HG03520 (cell line): ENCODE results near the gene PPP2R3A.
A peak's percentile ranks its signal among the peaks of the same experiment; 100 is the strongest.
"Not testable (repeated sequence)": the region's sequence is repeated elsewhere in the genome, so short reads cannot be mapped to it uniquely, and the experiment has no call there.

Source experiments
- ATAC-seq: cut with Tn5 transposase; IDR thresholded peaks from one replicate; pipeline ENCODE4 v1.9.1; 2021; ENCODE audit warnings: mild to moderate bottlenecking, moderate library complexity; ENCODE audit not compliant: unreplicated experiment

PPP2R3A gene, protein sequence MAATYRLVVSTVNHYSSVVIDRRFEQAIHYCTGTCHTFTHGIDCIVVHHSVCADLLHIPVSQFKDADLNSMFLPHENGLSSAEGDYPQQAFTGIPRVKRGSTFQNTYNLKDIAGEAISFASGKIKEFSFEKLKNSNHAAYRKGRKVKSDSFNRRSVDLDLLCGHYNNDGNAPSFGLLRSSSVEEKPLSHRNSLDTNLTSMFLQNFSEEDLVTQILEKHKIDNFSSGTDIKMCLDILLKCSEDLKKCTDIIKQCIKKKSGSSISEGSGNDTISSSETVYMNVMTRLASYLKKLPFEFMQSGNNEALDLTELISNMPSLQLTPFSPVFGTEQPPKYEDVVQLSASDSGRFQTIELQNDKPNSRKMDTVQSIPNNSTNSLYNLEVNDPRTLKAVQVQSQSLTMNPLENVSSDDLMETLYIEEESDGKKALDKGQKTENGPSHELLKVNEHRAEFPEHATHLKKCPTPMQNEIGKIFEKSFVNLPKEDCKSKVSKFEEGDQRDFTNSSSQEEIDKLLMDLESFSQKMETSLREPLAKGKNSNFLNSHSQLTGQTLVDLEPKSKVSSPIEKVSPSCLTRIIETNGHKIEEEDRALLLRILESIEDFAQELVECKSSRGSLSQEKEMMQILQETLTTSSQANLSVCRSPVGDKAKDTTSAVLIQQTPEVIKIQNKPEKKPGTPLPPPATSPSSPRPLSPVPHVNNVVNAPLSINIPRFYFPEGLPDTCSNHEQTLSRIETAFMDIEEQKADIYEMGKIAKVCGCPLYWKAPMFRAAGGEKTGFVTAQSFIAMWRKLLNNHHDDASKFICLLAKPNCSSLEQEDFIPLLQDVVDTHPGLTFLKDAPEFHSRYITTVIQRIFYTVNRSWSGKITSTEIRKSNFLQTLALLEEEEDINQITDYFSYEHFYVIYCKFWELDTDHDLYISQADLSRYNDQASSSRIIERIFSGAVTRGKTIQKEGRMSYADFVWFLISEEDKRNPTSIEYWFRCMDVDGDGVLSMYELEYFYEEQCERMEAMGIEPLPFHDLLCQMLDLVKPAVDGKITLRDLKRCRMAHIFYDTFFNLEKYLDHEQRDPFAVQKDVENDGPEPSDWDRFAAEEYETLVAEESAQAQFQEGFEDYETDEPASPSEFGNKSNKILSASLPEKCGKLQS (N-terminal part only)

DNA sequence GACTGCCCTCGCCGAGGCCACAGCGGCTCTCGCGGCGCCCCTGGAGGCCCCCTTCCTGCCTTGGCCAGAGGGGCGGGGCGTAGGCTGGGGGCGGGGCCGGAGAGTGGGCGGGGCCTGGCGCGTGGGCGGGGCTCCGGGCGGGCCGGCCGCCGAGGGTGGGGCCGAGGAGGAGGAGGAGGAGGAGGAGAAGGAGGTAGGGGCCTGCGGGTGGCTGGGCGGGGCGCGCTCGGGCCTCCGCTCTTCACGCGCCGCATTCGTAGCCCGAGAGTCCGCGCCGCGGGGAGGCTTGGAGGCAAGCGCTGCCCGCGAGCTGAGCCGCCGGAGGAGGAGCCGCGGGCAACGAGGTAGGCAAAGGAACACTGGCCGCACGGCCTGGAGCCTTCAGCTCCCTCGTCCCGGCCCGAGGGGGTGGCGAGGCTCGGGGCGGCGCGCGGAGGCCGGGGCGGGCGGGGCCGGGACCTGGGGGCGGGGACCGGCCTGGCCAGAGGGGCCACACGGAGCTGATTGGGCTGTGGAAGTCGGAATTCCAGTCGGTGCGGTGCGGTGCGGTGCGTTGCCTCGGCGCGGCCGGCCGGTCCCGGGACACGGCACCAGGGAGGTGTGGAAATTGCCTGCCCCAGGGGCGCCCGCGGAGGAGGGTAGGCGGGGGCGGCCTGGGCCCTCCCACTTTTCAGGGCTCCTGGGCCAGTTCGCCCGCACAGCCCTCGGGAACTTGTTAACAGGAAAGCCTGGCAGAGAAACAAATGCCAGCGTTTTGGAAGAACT lies at the start of gene PPP2R3A:
TSS of gene PPP2R3A (plus strand) at position 223 of the 765 bp plus-strand sequence. CDS start 35,771 bp downstream, outside the sequence.
- ATAC-seq = peak; percentile 77

DNA sequence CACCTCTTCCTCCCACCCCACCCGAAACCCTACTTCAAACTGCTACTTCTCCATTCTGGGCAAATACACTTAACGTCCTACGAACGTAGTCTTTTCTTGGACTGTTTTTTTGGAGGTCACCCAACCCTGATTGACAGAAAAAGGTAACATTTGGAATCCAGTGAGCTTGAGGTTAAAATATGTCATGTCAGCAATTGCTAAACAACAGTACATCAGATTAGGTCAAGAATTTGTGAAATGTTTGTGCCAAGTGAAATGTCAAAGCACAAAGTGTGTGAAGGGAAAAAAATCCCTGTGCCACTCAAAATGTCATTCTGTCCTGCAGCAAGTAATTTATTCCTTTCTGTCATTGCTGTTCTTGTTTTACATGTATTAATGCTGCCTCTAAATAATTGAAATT lies 49.2 kb upstream of the PPP2R3A start:
- ATAC-seq = no peak

DNA sequence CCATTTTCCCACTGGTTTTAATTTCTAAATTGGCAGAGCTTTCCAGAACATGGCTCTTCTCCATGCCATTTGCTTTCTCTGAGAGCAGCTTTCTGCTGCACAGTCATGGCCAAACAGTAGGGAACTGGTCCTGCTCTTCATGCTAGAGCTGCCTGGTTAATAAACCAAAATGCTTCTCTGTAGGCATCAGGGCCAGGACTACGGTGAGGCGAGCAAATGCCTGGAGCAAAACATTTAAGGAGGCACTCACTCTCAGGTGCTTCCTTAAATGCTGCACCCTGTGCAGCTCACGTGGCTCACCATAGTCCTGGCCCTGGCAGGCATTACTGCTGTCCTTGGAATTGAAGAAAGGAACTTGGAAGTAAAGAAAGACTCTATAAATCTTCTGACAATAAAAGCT lies 48.5 kb upstream of the PPP2R3A start:
- ATAC-seq = no peak

DNA sequence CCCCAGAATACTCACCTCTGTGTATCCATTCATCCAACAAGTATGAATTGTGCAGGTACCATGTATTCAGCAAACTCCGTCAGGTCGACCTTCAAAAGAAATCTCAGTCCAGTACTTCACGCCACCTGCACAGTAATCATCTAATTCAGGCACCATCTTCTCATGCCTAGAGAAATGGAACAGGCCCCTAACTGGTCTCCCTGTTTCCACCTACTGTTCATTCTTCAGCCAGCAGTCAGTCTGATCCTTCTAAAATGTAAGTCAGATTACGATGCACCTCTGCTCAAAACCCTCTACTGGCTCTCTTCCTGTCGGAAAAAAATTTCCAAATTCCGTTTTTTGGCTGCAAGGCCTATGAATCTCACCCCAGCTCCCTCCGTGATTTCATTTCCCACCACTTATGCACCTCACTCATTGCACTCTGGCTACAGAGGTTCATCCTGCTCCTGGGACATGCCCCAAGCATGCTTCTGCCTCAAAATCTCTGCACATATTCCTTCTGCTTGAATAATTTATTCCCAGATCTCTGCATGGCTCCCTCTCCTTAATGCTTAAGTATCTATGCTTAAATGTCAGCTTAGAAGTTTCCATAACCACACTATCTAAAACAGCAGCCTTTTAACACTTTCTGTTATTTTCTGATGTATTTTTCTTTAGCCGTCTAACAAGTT lies 47.5 kb upstream of the PPP2R3A start:
- no peak for ATAC-seq

DNA sequence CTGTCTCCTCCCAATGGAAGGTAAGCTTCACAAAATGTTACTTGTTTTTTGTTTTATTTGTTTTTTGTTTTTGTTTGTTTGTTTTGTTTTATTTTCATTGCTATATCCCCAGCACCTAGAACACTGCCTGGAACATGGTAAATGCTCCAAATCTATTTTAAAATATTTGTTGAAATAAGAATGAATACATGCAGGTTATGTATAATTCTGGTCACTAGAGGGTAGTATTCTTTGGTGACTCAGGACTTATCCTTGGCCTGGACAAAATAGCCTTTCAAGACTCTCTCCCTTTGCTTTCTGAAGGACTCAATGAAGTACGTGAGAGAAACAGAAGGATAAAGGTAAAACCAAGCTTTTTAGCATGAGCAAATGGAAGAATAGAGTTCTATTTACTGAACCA lies 46.9 kb upstream of the PPP2R3A start:
- no peak for ATAC-seq

DNA sequence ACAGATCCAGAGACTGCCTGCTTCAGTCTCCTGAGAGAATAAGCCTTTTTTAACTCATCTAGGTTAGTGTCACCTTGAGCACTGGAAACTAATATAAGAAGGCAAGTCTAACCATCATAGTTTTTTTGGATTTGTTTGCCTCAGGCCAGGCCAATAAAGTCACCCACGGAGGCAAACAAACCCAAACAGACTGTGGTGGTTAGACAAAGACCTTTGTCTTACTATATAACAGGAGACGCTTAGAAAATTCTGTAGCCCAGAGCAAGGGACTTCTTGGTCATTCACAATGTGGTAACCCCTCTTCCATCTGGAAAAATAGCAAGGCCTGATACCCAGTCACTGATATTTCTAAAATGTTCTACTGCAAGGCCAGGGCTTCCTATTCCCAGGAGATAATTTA lies 45.3 kb upstream of the PPP2R3A start:
- ATAC-seq = no peak

DNA sequence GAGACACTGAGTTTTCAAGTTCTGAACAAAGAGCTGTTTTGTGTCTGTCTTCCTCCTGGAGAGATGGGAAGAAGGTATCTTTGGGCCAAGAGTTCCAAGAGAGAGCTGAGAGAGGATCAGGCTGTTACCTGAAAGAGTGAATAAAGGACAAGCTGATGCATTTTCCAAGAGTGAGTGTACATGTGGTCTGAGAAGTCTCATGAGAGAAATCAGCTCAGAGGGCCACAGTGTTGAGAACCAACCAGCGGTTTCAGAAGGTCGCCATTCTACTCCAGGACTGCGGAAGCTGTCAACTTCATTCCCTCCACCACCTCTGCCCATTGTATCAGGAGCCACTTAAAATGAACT lies 42.7 kb upstream of the PPP2R3A start:
- no peak for ATAC-seq

DNA sequence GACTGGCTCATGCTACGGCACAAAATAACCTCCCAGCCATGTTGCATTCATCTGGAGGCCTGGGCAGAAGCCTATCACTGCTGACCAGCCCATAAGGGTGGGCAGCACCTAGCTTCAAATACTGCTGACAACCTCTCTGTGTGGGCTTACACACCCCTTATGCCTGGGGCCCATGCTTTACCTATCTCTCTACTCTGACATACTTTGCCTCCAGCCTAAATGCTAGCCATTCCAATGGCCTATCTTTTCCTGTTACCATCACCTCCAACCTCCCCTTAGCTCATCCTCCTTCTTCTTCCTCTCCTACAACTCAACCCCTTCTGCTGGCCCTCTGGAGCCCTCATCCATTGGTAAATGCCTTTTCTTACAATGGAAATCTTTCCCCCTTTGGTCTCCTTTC lies 41.0 kb upstream of the PPP2R3A start:
- ATAC-seq = no peak

DNA sequence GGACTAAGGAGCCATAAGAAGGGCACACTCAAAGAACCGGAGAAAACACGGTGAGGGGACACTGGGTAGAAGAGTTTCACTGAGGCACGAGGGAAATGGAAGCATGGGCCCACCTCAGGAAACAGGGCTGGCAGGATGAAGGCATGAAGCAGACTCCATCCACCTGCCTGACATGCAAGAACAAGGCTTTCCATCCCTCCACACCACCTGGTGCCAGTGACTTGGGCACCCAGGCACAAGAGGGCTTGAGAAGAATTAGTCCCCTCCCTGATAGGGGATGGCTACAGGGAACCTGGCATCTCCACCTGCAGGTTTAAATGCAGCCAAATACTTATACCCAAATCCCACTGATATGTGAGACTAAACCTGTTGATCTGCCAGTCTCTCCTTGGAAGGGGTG lies 38.9 kb upstream of the PPP2R3A start:
- no peak for ATAC-seq

DNA sequence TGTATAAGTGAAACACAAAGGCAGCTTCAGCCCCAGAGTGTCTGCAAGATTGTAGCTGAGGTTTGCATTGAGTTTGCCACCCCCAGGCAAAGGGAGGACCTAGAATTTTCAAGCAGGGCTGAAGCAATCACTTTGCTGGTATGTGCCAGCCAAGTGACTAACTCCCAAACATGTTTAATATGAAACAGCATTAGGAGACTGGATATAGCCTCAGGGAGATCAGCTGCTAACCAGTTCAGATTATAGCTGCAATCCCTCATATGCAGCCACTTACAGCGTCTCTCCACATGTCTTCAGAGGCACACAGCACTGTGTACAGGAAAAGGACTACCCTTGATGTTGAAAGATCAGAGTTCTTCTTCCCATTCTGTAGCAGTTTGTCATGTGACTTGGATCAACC lies 38.4 kb upstream of the PPP2R3A start:
- no peak for ATAC-seq

DNA sequence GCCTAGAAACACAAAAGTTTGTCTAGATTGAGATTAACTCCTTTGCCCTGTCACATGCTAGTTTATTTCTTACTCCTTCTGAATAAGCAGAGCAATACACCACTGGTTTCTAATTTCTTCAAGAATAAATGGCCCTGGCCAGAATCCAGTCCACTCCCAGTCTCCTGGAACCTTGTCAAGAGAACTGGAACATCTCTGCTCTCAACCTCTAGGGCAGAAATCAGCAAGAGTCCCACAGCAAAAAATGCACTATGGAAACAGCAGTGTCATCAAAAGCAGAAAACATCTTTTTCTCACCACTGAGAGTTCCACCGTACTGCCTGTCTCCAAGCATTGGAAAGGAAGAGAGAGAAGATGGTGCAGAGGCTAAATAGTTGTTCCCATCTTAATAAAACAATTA lies 35.9 kb upstream of the PPP2R3A start:
- ATAC-seq = no peak

DNA sequence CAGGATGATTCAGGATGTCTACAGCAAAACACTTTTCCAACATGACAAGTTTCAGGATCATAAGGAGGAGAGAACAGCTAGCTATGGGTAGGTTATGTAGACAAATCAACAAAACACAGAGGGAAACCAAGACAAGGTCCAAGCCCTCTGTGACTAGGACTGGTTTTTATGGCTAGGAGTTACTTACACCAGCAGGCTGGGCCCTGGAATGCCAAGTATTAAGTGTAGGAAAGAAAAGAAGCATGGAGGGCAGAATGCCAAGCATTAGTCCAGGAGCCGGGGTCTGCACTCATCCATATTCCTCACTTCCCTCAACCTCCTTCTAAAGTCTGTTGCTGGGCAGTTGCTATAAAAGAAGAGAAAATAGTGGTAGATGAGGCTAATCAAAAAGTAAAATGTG lies 35.3 kb upstream of the PPP2R3A start:
- no peak for ATAC-seq

DNA sequence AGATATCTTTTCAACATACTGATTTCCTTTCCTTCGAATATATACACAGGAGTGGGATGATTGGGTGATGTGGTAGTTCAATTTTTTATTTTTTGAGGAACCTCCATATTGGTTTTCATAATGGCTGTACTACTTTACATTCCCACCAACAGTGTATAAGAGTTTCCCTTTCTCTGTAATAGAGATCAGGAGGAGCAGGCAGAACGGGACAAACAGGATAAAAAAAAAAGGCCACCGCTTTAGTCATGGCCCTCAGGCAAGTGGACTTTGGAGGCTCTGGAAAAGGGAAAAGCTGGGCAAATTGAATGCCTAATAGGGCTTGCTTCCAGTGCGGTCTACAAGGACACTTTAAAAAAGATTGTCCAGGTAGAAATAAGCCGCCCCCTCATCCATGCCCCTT lies 30.4 kb upstream of the PPP2R3A start:
- ATAC-seq = not testable (repeated sequence)

DNA sequence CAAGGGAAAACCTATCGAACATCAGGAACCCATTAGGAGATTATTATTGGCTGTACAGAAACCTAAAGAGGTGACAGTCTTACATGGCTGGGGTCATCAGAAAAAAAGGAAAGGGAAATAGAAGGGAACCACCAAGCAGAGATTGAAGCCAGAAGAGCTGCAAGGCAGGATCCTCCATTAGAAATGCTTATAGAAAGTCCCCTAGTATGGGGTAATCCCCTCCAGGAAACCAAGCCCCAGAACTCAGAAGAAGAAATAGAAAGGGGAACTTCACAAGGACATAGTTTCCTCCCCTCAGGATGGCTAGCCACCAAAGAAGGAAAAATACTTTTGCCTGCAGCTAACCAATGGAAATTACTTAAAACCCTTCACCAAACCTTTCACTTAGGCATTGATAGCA lies 27.8 kb upstream of the PPP2R3A start:
- ATAC-seq = not testable (repeated sequence)

DNA sequence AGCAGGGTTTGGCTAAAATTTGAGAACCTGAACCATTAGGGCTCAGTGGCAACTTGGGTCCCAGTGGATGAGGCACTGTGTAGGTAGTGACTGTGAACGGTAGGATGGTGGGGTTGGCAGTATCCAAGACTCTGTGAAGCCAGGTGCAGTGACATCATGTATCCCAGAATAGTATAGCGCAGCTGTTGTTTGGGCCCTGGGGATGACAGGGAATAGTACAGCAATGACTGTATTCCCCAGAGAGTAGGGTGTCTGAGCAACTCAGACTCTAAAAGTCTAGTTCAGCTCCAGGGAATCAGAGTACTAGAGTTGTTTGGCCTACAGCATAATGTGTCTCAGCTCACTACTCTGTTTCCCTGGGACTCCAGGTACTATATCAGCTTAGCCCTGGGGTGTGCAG lies 20.7 kb upstream of the PPP2R3A start:
- no peak for ATAC-seq

DNA sequence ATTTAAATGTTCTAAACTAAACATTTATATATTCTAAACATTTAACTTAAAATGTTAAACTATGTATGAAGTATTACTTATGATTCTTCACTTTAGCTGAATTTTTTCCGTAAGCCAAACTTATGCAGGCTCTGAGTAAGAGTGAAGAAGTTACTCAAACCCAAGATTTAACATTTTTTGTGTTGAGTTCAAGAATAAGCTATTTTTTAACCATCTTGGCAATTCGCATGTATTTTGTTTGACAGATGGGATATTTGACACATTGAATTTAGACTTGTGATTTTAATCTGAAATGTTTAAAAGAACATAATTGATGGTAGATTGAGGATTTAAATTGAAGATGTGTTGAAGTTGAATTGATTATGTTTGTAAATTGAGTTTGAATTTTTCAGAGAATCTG lies 14.6 kb upstream of the PPP2R3A start:
- ATAC-seq = no peak

DNA sequence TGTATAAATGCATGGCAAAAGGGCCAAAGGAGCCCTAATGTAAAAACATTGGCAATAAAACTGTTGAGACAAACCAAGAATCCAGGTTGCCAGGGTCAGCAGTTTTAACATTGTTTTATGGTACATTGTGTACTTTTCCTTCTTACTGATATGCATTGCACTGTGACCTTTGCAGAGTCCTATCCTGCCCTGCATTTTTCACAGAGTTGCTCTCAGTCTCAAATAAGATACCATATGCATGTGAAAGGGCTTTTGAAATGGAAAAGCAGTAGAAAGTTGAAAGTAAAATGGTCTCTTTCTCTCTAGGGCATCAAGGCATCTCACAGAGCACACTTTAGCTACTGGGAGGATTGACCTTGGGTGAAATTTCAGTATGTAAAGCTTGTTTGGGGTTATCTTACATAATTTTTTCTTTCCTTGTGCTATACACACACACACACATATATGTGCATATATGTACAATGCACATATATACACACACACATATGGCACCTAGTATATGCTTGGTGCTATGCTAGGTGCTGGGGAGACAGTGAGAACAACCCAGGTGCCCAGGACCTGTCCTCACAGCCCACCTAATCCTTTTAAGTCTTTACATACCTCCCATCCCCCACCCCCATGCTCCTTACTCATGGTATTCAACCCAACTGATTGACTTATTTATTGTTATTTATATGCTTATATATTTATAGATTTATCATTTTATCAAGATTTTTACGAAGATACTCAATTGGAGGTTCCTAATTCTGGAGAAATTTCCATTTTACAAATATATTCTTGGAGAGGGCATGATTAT lies 1.2 kb upstream of the PPP2R3A start:
- no peak for ATAC-seq

DNA sequence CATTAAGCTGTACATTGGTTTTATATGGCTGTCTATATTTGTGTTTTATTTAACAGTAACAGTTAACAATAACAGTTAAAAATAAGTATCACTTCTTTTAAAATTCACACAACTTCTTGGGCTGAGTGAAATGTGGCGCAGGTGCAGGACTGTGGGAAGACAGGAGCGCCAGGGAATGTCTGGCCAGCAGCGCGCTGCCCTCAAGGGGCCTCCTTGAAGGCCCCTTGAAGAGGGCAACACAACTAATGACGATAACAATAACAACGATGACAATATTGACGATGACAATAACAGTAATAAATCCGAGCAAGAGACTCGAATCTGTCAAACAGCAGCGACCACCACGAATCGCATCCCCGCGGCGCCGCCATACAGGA lies 411 bp upstream of the PPP2R3A start:
- no peak for ATAC-seq

DNA sequence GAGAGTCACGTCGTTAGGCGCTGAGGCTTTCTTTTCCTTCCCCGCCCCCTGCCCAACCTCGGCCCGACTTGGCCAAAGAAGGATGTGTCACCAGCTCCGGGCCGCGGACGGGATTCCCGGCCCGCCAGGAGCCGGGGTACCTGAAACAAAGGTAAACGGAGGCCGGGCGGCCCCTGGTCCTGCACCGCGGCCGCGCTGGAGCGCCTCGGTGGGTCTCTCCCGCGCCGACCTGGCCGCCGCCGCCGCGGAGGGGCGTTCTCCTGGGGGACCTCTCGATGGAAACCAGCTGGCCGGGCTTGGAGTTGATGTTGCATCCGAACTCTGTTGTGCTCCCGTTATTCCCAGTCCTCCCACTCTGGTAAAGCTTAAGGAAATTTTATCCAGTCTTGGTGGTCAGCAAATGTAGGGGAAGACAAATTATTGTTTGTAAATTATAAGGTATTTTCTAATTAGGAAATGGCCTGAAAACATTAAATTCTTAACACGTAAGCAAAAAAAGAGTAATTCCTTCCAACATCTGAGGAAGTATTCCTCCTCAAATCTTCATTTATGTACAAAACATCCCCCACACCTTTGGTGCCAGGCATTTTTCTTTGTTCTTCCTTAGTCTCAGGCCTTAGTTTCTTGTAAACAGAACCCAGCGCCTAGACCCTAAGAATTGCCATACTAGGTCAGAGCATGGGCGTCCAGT lies 888 bp downstream of the PPP2R3A start:
- ATAC-seq = no peak
